MM.1S (cell line): ENCODE measurements around the gene GASK1A.

Source experiments
- DNase-seq: peaks from one replicate; pipeline ENCODE4 v3.0.0-alpha.2; 2015
- H2AFZ ChIP-seq: fragments of 300-600 bp; sonication (generic); 2 replicates; pipeline ENCODE4 v1.6.0; 2016; ENCODE audit warnings: antibody characterized with exemption, low read length
- H3F3A ChIP-seq: fragments of 300-600 bp; sonication (generic); 2 replicates; pipeline ENCODE4 v1.6.1; 2016; ENCODE audit warnings: mild to moderate bottlenecking, antibody characterized with exemption, low read length, moderate library complexity, mixed read lengths; ENCODE audit not compliant: insufficient read depth
- H3K27ac ChIP-seq: fragments of 300-600 bp; sonication (generic); 2 replicates; pipeline ENCODE4 v1.5.1; 2016; ENCODE audit warnings: mild to moderate bottlenecking, low read length
- H3K27me3 ChIP-seq: fragments of 300-600 bp; sonication (generic); replicated peaks from 2 replicates; pipeline ENCODE4 v1.6.0; 2016; ENCODE audit warnings: low read length; ENCODE audit not compliant: insufficient read depth
- H3K36me3 ChIP-seq: fragments of 300-600 bp; sonication (generic); replicated peaks from 2 replicates; pipeline ENCODE4 v1.6.1; 2016; ENCODE audit warnings: mild to moderate bottlenecking, low read length, mixed read lengths; ENCODE audit not compliant: insufficient read depth
- H3K4me1 ChIP-seq: fragments of 300-600 bp; sonication (generic); 2 replicates; pipeline ENCODE4 v1.6.1; 2016; ENCODE audit warnings: low read length, mixed read lengths
- H3K4me2 ChIP-seq: fragments of 300-600 bp; sonication (generic); 2 replicates; pipeline ENCODE4 v1.6.0; 2016; ENCODE audit warnings: low read depth, low read length
- H3K4me3 ChIP-seq: fragments of 300-600 bp; sonication (generic); 2 replicates; pipeline ENCODE4 v1.5.1; 2016; ENCODE audit warnings: low read length, mixed read lengths
- H3K79me2 ChIP-seq: fragments of 300-600 bp; sonication (generic); 2 replicates; pipeline ENCODE4 v1.6.1; 2016; ENCODE audit warnings: mixed run types, low read length, mixed read lengths
- H3K9ac ChIP-seq: fragments of 300-600 bp; sonication (generic); 2 replicates; pipeline ENCODE4 v1.6.1; 2016; ENCODE audit warnings: low read length, mixed read lengths
- H3K9me2 ChIP-seq: fragments of 300-600 bp; sonication (generic); replicated peaks from 2 replicates; pipeline ENCODE4 v1.6.1; 2016; ENCODE audit warnings: mild to moderate bottlenecking, low read length, mixed read lengths; ENCODE audit not compliant: insufficient read depth
- H3K9me3 ChIP-seq: fragments of 300-600 bp; sonication (generic); replicated peaks from 2 replicates; pipeline ENCODE4 v1.6.1; 2016; ENCODE audit warnings: mild to moderate bottlenecking, low read length, mixed read lengths; ENCODE audit not compliant: insufficient read depth
- H4K20me1 ChIP-seq: fragments of 300-600 bp; sonication (generic); 2 replicates; pipeline ENCODE4 v1.6.1; 2016; ENCODE audit warnings: mild to moderate bottlenecking, low read length, moderate library complexity, mixed read lengths; ENCODE audit not compliant: insufficient read depth
- EZH2 ChIP-seq: fragments of 300-600 bp; sonication (generic); optimal IDR thresholded peaks from 2 replicates; pipeline ENCODE3; 2017; ENCODE audit warnings: low read depth, mild to moderate bottlenecking, antibody characterized with exemption, low read length, mixed read lengths
- EZH2phosphoT487 ChIP-seq: fragments of 300-600 bp; sonication (generic); IDR thresholded peaks from 2 replicates; pipeline ENCODE4 v1.6.1; 2018; ENCODE audit warnings: antibody characterized with exemption, low read length
- TF ChIP-seq, protein P1 (sequence below): fragments of 300-600 bp; sonication (generic); IDR thresholded peaks from 2 replicates; pipeline ENCODE4 v1.5.1; 2016; ENCODE audit warnings: antibody characterized with exemption, low read length, mixed read lengths

GASK1A gene

DNA sequence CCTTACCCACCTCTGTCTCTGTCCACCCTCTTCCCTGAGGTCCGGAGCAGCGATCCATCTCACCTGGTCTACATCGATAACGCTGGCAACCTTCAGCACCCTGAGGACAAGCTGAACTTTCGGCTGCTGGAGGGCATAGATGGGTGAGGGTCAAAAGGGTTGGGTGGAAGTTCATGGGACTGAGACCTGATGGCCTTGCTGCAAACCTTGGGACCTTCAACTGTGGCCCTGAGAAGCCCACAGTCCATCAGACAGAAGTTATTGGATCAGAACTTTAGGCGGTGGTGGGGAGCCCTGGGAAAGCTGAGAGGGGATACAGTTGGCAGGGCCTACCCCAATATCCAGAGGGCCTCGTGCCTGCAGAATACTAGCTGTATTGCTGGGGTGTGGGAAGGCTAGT is 76.3 kb downstream of the GASK1A start:
- H3K36me3 ChIP-seq = no peaks in the 10 kb centered on the region
- no peak overlapping the region for H3K9ac ChIP-seq
- H3K9me2 ChIP-seq = no peaks in the 10 kb centered on the region
- H3K27me3 ChIP-seq = no peaks in the 10 kb centered on the region
- no peaks in the 10 kb centered on the region for H4K20me1 ChIP-seq
- TF ChIP-seq, protein P1, sequence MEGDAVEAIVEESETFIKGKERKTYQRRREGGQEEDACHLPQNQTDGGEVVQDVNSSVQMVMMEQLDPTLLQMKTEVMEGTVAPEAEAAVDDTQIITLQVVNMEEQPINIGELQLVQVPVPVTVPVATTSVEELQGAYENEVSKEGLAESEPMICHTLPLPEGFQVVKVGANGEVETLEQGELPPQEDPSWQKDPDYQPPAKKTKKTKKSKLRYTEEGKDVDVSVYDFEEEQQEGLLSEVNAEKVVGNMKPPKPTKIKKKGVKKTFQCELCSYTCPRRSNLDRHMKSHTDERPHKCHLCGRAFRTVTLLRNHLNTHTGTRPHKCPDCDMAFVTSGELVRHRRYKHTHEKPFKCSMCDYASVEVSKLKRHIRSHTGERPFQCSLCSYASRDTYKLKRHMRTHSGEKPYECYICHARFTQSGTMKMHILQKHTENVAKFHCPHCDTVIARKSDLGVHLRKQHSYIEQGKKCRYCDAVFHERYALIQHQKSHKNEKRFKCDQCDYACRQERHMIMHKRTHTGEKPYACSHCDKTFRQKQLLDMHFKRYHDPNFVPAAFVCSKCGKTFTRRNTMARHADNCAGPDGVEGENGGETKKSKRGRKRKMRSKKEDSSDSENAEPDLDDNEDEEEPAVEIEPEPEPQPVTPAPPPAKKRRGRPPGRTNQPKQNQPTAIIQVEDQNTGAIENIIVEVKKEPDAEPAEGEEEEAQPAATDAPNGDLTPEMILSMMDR = no peak
- TF ChIP-seq EZH2 (no peak), EZH2phosphoT487 (no peak)
- no peaks in the 10 kb centered on the region for H3F3A ChIP-seq
- H3K9me3 ChIP-seq = no peaks in the 10 kb centered on the region
- H3K79me2 ChIP-seq = no peaks in the 10 kb centered on the region
- H3K4me3 ChIP-seq = no peak overlapping the region
- DNase-seq = no peak
- H3K4me1 ChIP-seq = no peaks in the 10 kb centered on the region
- no peak overlapping the region for H3K4me2 ChIP-seq
- no peak overlapping the region for H2AFZ ChIP-seq
- no peak overlapping the region for H3K27ac ChIP-seq

DNA sequence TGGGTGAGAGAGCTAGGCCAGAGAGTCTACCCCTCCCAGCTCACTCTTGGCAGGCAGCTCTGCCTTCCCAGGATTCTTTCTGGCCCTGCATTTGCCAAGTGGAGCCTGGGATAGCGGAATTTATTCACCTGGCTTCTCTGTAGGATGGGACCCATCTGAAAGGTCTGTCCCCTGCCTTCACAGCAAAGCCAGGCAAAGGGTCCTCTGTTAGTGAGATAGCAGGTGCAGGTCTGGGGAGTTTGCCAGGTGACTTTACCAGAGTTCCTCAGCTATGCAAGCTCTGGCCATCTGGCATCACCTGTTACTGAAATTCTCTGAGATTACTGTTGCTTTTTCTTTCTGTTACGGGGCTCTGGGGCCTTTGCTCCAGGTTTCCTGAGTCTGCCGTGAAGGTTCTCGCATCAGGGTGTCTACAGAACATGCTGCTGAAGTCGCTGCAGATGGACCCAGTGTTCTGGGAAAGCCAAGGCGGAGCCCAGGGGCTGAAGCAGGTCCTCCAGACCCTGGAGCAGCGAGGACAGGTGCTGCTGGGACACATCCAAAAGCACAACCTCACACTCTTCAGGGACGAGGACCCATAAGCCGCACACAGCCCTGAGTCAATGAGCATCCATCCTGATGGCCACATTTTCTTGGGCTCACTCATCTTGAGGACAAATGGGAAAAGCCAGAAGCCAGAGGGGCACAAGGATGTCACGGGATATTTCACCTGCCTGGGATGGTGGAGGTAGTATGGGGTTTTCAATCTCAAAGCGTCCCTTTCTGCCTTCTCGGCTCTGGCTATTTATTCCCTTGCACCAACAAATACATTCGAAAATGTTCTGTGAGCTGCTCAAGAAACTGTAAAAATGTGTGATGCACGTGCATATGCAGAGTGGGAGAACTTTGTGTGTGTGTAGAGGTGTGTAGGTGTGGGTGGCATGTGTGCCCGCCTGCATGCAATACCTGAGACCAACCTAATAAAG is 77.0 kb downstream of the GASK1A start:
- H3K27ac ChIP-seq = no peak overlapping the region
- no peaks in the 10 kb centered on the region for H3K27me3 ChIP-seq
- no peaks in the 10 kb centered on the region for H3F3A ChIP-seq
- no peak overlapping the region for H3K4me3 ChIP-seq
- no peaks in the 10 kb centered on the region for H3K9me2 ChIP-seq
- no peaks in the 10 kb centered on the region for H3K9me3 ChIP-seq
- DNase-seq = no peak
- H4K20me1 ChIP-seq = no peaks in the 10 kb centered on the region
- no peaks in the 10 kb centered on the region for H3K36me3 ChIP-seq
- H3K9ac ChIP-seq = no peak overlapping the region
- no peak overlapping the region for H2AFZ ChIP-seq
- no peaks in the 10 kb centered on the region for H3K4me1 ChIP-seq
- H3K79me2 ChIP-seq = no peaks in the 10 kb centered on the region
- H3K4me2 ChIP-seq = no peak overlapping the region
- TF ChIP-seq, protein P1 = no peak

DNA sequence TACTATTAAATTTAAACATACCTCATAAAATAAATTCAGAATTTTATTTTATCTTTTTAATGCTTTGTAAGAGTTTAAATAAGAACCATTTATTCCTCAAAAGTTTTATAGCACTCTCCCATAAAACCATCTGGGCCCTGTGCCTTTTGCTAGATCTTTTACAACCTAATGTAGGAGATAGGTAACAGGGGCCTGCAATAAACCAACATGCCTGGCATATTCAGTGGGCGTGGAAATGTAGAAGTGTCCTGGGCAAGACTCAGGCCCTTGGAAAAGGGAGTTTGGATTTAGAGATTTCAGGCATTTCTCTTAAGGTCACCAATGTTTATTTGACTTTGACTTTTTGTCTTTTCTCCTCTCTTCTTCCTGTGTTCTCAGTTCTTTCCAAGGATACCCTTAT is 80.3 kb downstream of the GASK1A start:
- Histone ChIP-seq H3K4me2 (no peak overlapping the region), H3K9me3 (no peaks in the 10 kb centered on the region), H3K4me1 (no peaks in the 10 kb centered on the region), H3K9me2 (no peaks in the 10 kb centered on the region), H3K4me3 (no peak overlapping the region), H3K27me3 (no peaks in the 10 kb centered on the region), H3K36me3 (no peaks in the 10 kb centered on the region), H3K9ac (no peak overlapping the region), H3F3A (no peaks in the 10 kb centered on the region), H4K20me1 (no peaks in the 10 kb centered on the region), H2AFZ (no peak overlapping the region), H3K27ac (no peak overlapping the region), H3K79me2 (no peaks in the 10 kb centered on the region)
- DNase-seq = no peak
- TF ChIP-seq EZH2 = no peak
- no peak for TF ChIP-seq EZH2phosphoT487
- TF ChIP-seq, protein P1 = no peak
